ENCODE measurements around the gene EMCN. TPM values are rescaled to one million over a fixed set of nuclear protein-coding genes. Genes with fewer than 3 reads are reported as not detected.
"Not testable (repeated sequence)": the region's sequence is repeated elsewhere in the genome, so short reads cannot be mapped to it uniquely, and the experiment has no call there.

EMCN gene, protein sequence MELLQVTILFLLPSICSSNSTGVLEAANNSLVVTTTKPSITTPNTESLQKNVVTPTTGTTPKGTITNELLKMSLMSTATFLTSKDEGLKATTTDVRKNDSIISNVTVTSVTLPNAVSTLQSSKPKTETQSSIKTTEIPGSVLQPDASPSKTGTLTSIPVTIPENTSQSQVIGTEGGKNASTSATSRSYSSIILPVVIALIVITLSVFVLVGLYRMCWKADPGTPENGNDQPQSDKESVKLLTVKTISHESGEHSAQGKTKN
- not detected in 2 replicates for total RNA-seq
- polyA plus RNA-seq (2012): 0.14 TPM

DNA sequence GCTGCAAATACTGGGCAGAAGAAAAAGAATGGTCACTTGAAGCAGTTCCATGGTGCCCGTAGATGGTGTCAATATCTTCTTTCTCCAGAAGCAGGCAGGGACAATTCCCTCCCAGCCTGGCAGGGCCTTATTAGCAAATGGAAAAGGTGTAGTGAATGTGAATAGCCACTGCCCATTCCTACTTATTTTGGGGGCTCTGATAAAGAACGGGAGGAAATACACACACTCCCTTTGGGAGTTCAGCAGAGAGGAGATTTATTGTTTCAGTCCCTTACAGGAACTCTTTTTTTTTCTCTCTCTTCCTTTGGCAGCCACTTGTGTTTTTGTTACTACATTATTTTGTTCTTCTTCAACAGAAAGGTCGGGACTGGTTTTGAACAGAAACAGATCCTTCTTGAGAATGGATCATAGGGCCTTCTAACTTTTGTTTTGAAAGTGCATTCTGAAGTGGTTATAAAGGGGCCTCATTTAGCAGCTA lies at the start of gene EMCN:
Gene EMCN (minus strand): TSS at position 159 of the 478 bp plus-strand sequence. CDS start 108 bp downstream, at position 51.
- DNase-seq (ENCODE audit: low read depth): no peak

GRCh38 chr4:100566396-100566795 lies 48.6 kb upstream of the EMCN start:
- no peak for DNase-seq (ENCODE audit: low read depth)

DNA sequence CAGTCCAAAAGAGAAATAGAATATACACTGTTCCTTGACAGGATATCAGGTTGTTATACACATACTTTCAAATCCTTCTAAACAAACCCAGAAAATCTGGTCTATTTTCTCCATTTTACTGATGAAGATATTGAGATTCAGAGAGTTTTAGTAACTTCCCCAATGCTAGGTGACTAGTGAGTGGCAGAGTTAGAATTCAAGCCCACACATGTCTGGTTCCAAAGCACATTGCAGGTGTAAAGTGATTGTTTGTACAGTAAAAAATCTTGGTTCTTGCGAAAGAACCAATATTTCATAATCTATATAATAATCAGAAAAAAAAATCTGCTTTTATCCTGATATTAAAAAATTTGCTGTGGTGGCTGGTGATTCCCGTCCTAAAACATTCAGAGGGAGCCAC lies 39.5 kb upstream of the EMCN start:
- no peak for DNase-seq (ENCODE audit: low read depth)

GRCh38 chr4:100555611-100556337 lies 38.0 kb upstream of the EMCN start:
- peak; percentile 5 for DNase-seq (ENCODE audit: low read depth)

DNA sequence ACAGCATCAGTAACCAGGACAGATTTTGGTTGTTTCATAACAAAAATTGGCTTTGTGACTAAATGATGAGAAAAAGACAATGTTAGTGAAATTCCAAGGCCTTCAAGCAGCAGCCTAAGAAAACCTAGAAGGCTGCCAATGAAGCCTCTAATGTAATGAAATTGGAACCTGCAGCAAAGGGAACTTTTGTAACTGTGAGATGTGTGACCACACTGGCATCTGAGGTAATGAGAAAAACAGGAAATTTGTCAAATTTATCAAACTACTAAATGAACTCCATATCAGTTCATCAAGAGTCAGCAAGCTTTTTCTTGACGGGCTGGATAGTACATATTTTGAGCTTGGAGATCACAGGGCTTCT lies 30.4 kb upstream of the EMCN start:
- no peak for DNase-seq (ENCODE audit: low read depth)

GRCh38 chr4:100547541-100548199 lies 29.8 kb upstream of the EMCN start:
- DNase-seq (ENCODE audit: low read depth): no peak

DNA sequence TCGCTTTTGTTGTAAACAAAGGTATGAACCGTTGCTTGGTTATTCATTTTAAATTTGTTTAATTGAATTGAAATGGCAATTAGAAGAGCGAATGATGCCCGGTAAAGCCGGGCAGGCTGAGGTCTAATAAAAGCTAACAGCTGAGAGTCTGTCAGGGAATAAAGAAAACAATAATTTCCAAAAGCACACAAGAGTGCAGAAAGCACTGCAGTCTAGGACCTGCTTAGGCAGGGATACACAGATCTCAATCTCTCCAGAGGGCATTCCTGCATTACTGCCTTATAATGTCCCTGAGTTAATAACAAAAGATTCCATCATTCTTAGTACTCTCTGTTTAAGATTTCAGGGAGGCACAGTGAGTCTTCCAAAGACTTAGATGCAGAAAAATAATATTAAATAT lies 27.6 kb upstream of the EMCN start:
- DNase-seq (ENCODE audit: low read depth): no peak

GRCh38 chr4:100540131-100540530 lies 22.3 kb upstream of the EMCN start:
- no peak for DNase-seq (ENCODE audit: low read depth)

- DNase-seq (ENCODE audit: low read depth): no peak
Observed at GRCh38 chr4:100539706-100540105, 21.9 kb upstream of the EMCN start.

DNA sequence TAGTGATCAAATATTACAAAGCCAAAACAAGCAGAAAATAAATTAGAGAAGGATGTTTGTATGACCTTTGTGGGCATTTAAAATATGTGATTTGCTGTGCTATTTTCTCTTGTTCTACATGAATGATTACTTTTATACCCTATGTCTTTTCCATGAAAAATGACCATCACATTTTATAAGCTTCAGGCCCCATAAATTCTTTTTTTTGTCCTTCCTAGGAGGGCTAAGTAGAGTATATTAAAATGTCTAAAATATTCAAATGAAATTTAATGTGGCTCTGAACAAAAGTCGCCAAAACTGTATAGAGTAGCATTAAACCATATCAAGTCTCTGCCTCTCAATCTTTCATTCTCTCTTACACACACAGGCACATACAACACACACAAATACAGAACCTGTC lies 15.9 kb upstream of the EMCN start:
- DNase-seq (ENCODE audit: low read depth): no peak

GRCh38 chr4:100530161-100530560 lies 12.3 kb upstream of the EMCN start:
- not testable (repeated sequence) for DNase-seq (ENCODE audit: low read depth)

DNA sequence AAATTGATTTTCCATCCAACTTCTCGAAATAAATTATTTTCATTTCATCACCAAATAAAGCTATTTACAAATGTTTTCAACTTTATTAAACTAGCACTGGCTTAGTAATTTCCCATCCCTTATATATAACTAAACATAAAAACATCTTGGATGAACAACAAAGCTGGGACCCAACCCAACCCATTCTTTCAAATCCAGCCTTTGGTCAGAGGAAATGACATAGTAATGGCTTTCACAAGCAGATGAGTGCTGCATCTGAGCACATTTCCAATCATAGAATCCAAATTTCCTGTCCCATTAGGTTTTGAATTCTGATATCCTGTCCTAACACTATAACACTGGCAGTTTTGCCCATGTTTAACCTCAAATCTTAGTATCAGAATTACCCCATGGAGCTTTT lies 7.9 kb upstream of the EMCN start:
- no peak for DNase-seq (ENCODE audit: low read depth)

DNA sequence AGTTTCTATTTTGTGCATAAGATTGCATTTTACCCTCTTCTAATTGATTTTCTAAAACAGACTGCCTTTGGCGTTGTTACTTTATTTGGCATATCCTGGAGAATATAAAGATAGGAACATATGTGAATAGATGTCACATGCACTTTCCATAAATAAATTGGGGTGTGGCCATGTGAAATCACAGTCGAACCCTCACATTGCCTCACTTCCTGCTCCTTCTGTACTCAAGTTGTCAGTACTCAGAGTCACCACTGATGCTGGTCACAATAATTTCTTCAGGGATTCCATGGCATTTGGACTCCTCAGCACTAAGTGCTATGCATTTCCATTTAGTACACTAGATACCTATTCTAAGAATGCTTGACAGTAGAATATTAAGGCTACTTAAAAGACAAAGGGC lies 1.4 kb upstream of the EMCN start:
- no peak for DNase-seq (ENCODE audit: low read depth)

DNA sequence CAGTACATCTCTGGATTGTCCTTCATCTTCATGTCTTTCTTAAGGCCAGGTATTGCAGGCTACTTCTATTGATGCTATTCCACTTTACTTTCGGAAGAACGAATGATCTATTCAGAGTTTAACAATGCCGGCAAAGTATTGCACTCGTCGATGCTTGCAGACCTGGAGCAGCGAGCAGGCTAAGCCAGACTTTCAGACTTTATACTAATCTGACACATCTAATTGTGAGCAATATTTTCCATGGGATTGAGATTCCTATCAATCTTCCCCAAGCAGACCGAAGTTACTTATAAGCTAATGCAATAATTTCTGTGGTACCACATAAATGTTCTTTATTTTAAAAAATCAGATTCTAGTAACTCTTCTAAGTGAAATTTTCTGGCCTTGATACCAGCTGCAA lies 1.6 kb downstream of the EMCN start:
- no peak for DNase-seq (ENCODE audit: low read depth)

- no peak for DNase-seq (ENCODE audit: low read depth)
Observed at GRCh38 chr4:100511896-100512295, 5.9 kb downstream of the EMCN start.

DNA sequence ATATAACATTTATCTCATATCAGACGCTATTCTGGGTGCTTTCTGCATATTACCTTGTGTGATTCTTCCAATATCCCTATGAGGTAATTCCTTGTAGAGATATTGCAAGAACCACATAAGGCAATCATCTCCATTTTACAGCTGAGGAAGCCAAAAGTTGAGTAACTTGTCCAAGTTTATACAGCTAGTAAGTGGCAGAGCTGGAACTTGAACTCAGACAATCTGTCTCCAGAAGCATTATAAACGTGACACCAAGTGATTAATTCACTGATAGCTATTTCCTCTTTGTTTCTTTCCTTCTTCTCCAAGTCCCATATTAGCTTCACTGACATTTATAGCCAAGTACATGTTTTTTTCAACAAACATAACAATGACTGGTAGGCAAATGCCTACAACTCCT lies 7.3 kb downstream of the EMCN start:
- no peak for DNase-seq (ENCODE audit: low read depth)

GRCh38 chr4:100509386-100509785 lies 8.4 kb downstream of the EMCN start:
- no peak for DNase-seq (ENCODE audit: low read depth)

- DNase-seq (ENCODE audit: low read depth): no peak
Observed at GRCh38 chr4:100508691-100509090, 9.1 kb downstream of the EMCN start.

GRCh38 chr4:100504086-100504874 lies 13.5 kb downstream of the EMCN start:
- DNase-seq (ENCODE audit: low read depth): no peak

GRCh38 chr4:100497791-100498190 lies 20.0 kb downstream of the EMCN start:
- DNase-seq (ENCODE audit: low read depth): no peak

GRCh38 chr4:100495074-100495473 lies 22.7 kb downstream of the EMCN start:
- DNase-seq (ENCODE audit: low read depth): peak; percentile 40

- DNase-seq (ENCODE audit: low read depth): peak; percentile 34
Observed at GRCh38 chr4:100494166-100494565, 23.7 kb downstream of the EMCN start.

All from myocyte (in vitro differentiated cells).